IPS DF 4.7 (cell line): Measurements from ENCODE around the gene SIX3.

Experiments
- DNase-seq: peaks from one replicate; pipeline ENCODE4 v3.0.0-alpha.2; 2013; ENCODE audit warnings: low spot score; ENCODE audit errors: extremely low read depth

The SIX3 gene

GRCh38 chr2:44930274-44931197, 11.0 kb upstream of the SIX3 start:
- no peak for DNase-seq

- DNase-seq, result no peak
These were observed 10.2 kb upstream of the SIX3 start for GRCh38 chr2:44931198-44931780.

- no peak for DNase-seq
These were observed 9.4 kb upstream of the SIX3 start for GRCh38 chr2:44932079-44932478.

- no peak for DNase-seq
These were observed 8.7 kb upstream of the SIX3 start for GRCh38 chr2:44932564-44933392.

GRCh38 chr2:44933434-44933951, 8.0 kb upstream of the SIX3 start:
- DNase-seq, result no peak

- DNase-seq, result no peak
These were observed 7.2 kb upstream of the SIX3 start for GRCh38 chr2:44934038-44934982.

GRCh38 chr2:44934983-44935728, 6.3 kb upstream of the SIX3 start:
- DNase-seq, result no peak

GRCh38 chr2:44935729-44936098, 5.8 kb upstream of the SIX3 start:
- DNase-seq, result no peak

- no peak for DNase-seq
These were observed 5.2 kb upstream of the SIX3 start for GRCh38 chr2:44936275-44936674.

GRCh38 chr2:44936715-44937687, 4.5 kb upstream of the SIX3 start:
- no peak for DNase-seq

GRCh38 chr2:44937688-44938240, 3.7 kb upstream of the SIX3 start:
- DNase-seq, result no peak

GRCh38 chr2:44938287-44939105, 3.0 kb upstream of the SIX3 start:
- DNase-seq, result no peak

- DNase-seq, result no peak
These were observed 2.1 kb upstream of the SIX3 start for GRCh38 chr2:44939106-44940048.

- DNase-seq, result no peak
These were observed 1.4 kb upstream of the SIX3 start for GRCh38 chr2:44940049-44940494.

- DNase-seq, result no peak
These were observed 604 bp upstream of the SIX3 start for GRCh38 chr2:44940732-44941464.
